NCI-H526 (cell line): ENCODE data around the gene FRMD5.
"Not testable (repeated sequence)": the region's sequence is repeated elsewhere in the genome, so short reads cannot be mapped to it uniquely, and the experiment has no call there.

Experiments used
- DNase-seq, 2 experiments: peaks; one replicate each; lab custom pipeline; 2025; lab: John Stamatoyannopoulos, UW

The FRMD5 gene

DNA sequence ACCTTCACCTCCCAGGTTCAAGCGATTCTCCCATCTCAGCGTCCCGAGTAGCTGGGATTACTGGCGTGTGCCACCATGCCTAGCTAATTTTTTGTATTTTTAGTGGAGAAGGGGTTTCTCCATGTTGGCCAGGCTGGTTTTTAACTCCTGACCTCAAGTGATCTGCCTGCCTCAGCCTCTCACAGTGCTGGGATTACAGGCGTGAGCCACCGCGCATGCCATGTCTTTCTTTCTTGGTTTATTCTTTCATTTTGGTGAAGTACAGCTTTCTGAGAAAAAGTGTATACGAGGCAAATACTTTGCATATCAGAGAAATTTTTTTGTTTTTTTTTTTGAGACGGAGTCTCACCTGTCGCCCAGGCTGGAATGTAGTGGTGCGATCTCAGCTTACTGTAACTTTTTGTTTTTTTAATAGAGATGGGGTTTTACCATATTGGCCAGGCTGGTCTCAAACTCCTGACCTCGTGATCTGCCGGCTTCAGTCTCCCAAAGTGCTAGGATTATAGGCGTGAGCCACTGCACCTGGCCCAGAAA lies 363.5 kb downstream of the FRMD5 start:
- DNase-seq = not testable (repeated sequence)

DNA sequence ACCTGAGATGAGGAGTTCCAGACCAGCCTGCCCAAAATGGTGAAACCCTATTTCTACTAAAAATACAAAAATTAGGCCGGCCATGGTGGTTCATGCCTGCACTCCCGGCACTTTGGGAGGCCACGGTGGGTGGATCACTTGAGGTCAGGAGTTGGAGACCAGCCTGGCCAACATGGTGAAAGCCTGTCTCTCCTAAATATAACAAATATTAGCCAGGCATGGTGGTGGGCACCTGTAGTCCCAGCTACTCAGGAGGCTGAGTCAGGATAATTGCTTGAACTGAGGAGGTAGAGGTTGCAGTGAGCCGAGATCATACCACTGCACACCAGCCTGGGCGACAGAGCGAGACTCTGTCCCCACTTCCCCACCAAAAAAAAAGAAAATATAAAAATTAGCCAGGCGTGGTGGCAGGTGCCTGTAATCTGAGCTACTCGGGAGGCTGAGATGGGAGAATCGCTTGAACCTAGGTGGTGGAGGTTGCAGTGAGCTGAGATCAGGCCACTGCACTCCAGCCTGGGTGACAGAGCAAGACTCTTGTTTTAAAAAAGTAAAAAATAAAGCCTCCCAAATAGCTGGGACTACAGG lies 364.3 kb downstream of the FRMD5 start:
- DNase-seq = not testable (repeated sequence)

DNA sequence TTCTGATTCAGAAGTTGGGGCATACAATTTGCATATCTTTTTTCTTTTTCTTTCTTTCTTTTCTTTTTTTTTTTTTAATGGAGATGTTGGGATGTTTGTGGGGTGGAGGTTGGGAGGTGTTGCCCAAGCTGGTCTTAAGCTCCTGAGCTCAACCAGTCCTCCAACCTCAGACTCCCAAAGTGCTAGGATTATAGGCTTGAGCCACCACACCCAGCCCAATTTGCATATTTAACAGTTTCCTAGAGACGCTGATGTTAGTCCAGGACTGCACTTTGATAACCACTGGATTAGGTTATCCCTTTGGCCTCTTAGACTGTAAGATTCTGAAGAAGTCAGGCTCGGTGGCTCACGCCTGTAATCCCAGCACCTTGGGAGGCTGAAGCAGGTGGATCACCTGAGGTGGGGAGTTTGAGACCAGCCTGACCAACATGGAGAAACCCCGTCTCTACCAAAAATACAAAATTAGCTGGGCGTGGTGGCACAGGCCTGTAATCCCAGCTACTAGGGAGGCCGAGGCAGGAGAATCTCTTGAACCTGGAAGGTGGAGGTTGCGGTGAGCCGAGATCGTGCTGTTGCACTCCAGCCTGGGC lies 365.0 kb downstream of the FRMD5 start:
- peak; percentile 39 to 49 for DNase-seq

DNA sequence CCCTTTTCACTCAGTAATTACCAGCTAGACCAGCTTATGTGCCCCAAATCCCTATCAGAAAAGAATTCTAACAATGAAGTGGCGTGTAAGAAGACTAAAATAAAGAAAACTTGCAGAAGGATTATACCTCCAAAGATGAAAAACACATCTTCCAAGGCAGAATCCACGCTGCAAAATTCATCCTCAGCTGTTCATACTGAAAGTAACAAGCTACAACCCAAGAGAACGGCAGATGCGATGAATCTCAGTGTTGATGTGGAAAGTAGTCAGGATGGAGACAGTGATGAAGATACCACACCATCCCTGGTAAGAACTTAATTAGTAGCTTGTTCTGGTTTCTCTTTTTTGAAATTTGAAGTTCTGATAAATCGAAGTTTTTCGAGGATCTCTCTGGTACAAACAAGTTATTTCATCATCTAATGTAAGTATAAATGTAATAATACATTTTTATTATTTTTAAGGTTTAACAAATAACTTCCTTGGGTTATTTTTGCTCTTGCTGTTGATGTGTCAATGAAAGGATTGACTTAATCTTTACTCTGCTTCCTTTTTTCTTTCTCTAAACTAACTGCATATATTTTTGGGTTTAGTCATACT lies 366.9 kb downstream of the FRMD5 start:
- DNase-seq = peak in 1 of 2 experiments; percentile 25

DNA sequence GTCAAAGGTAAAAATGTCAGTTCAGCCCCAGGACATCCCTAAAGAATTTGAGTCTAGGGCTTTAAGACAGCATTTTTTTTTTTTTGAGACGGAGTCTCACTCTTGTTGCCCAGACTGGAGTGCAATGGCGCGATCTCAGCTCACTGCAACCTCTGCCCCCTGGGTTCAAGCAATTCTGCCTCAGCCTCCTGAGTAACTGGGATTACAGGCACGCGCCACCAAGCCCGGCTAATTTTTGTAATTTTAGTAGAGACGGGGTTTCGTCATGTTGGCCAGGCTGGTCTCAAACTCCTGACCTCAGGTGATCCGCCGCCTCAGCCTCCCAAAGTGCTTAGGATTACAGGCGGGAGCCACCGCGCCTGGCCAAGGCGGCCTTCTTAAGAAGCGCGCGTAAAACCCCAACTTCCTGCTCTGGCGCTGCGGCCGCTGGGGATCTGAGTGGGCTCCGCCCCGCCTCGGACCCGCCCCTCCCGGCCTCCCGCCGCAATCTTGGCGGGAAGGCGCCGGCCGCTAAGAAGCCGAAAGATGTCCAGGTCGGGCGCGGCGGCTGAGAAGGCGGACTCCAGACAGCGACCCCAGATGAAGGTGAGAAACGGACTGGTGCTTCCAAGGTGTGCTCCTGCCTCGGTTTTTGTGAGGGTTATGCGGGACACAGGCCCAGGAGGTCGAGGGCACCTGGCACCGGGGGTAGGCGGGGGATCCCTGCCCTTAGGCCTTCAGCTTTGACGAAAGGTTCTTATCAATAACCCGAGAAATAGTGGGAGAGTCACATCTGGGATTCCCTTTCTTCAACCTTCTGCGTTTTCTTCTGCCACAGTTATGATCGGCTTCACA lies 368.3 kb downstream of the FRMD5 start, which contains the start of gene WDR76:
WDR76 (plus strand) TSS at position 495 of the 834 bp plus-strand sequence; CDS start at position 526, 31 bp downstream.
- peak; percentile 45 to 91 for DNase-seq

DNA sequence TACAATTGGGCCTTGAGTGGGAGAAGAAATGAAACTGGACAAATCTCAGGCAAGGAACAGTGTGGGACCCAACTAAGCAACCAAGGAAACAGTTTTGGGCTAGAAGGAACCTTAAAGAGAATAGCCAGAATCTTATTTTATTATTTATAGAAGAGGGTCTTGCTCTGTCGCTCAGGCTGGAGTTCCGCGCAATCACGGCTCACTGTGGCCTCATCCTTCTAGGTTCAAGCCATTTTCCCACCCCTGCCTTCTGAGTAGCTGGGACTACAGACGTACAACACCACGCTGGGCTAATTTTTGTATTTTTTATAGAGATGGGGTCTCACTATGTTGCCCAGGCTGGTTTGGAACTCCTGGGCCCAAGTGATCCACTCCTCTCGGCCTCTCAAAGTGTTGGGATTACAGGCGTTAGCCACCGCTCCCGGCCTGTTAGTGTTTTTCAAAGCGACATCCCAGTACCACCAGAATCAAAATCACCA lies 369.0 kb downstream of the FRMD5 start:
- no peak for DNase-seq

DNA sequence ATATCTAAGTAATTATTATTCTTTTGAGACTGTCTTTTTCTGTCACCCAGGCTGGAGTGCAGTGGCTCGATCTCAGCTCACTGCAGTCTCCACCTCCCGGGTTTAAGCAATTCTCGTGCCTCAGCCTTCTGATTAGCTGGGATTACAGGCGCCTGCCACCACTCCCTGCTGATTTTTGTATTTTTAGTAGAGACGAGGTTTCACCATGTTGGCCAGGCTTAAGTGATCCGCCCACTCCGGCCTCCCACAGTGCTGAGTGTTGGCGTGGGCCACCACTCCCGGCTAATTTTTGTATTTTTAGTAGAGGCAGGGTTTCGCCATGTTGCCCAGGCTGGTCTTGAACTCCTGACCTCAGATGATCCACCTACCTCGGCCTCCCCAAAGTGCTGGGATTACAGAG lies 369.8 kb downstream of the FRMD5 start:
- not testable (repeated sequence) for DNase-seq

DNA sequence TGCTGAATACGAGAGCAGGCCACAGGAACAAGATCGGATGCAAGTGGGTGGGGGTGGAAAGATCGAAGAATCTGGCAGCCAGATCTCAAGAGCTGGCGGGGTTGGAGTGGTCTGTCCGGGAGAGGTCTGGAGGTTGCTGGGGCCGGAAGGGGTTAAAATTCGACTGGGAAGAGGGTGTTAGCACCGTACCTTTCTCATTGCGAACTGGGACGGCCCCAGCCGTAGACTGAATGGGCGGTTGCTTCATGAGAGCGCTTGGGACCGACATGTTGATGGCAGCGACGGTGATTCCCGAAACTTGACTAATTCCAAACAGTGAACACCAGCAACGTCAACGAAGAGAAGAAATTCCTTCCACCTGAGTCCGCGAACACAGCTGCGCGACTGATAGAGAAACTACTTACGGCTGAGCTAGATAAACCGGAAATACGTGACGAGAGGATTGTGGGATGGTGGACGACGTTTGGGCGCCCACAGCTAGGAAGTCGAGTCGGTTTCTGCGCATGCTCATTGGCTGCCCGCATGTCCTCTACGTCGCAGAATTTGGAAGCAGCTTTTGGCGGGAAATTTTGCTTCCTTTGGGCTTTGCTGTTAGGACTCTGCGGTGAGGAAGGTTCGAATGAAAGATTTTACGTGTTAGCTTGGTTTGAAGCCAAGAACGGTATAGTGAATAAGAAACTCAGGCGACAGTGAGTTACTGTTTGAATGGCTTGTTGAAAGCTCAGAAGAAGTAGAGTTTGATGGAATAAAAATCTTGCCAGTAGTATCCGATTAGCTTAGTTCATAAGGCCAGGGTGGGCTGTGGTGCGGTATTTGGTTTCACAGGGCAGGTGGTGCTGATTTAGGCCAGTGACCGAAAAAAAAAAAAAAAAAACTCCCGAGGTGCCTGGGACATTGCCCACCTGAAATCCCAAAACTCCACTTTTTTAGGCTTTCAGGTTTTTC lies 370.5 kb downstream of the FRMD5 start, which contains the start of gene MFAP1:
MFAP1 (minus strand) TSS at position 389 of the 945 bp plus-strand sequence; CDS start at position 268, 121 bp downstream.
- DNase-seq = peak; percentile 95 to 98

DNA sequence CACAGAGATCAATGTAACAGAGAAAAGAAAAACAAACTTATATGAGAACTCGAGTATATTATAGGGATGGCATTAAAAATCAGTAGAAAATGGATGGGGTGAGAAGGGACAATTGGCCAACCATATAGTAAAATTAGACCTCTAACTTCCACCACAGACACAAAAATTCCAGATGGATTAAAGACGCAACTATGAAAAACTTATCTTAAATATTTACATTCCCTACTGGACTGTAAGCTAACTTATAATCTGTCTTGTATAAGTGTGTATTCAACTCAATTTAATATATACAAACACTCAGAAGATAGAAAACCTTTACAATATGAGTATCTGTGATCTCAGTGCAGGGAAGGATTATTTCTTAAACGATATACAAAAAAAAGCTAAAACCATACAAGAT lies 373.6 kb downstream of the FRMD5 start:
- DNase-seq = no peak
